ENCODE results near the gene C11orf52. TPM values are rescaled to one million over a fixed set of nuclear protein-coding genes. Genes with fewer than 3 reads are reported as not detected.
"Not testable (repeated sequence)": the region's sequence is repeated elsewhere in the genome, so short reads cannot be mapped to it uniquely, and the experiment has no call there.

Gene C11orf52
- total and polyA plus RNA-seq, 5 donors, result 2.2 to 5.5 (median 2.7) TPM

DNA sequence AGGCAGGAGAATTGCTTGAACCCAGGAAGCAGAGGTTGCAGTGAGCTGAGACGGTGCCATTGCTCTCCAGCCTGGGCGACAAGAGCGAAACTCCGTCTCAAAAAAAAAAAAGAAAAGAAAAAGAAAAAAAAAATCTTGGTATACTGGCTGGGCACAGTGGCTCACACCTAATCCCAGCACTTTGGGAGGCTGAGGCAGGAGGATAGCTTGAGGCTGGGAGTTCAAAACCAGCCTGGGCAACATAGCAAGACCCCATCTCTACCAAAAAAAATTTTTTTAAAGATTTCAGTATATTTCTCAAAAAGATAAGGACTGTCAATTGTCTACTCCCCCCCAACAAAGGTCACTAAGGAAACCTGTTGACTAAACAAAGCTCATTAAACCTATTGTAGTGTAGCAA lies 33.7 kb upstream of the C11orf52 start:
- H3K4me3 ChIP-seq (ENCODE audit: low read length); H3K4me1 ChIP-seq (ENCODE audit: control insufficient read depth, insufficient read depth, low read length); H3K27me3 ChIP-seq (ENCODE audit: control insufficient read depth, insufficient read depth); ATAC-seq; DNase-seq; H3K9me3 ChIP-seq (ENCODE audit: control insufficient read depth, low read length); H3K27ac ChIP-seq (ENCODE audit: low read length); intact Hi-C loops (cut with DNase I): not testable (repeated sequence)
- WGBS, result 69% methylated on average over 4 of the region's 4 CpGs

DNA sequence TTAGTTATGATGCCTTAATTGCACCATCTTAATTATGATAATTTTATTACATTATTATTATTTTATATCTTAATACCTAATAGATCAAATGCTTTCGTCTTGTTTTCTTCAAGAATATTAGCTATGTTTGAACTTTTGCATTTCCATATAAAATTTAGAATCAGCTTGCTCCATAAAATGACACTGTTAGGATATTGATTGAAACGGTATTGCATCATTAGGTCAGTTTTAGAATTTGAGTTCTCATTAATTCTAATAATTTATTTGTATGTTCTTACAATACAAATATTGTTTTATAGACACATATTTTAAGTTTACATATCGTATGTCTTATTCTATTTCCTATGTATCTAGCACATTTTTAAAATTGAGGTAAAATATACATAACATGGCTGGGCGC lies 32.7 kb upstream of the C11orf52 start:
- ATAC-seq (no peak), DNase-seq (no peak)
- no peak overlapping the region for H3K27ac ChIP-seq (ENCODE audit: low read length)
- H3K4me3 ChIP-seq (ENCODE audit: low read length), result no peak overlapping the region
- WGBS, result 92% methylated on average over 4 of the region's 4 CpGs
- intact Hi-C loops (cut with DNase I), result no loop called here
- H3K4me1 ChIP-seq (ENCODE audit: control insufficient read depth, insufficient read depth, low read length), result no peaks in the 10 kb centered on the region
- no peaks in the 10 kb centered on the region for H3K27me3 ChIP-seq (ENCODE audit: control insufficient read depth, insufficient read depth)
- no peaks in the 10 kb centered on the region for H3K9me3 ChIP-seq (ENCODE audit: control insufficient read depth, low read length)

DNA sequence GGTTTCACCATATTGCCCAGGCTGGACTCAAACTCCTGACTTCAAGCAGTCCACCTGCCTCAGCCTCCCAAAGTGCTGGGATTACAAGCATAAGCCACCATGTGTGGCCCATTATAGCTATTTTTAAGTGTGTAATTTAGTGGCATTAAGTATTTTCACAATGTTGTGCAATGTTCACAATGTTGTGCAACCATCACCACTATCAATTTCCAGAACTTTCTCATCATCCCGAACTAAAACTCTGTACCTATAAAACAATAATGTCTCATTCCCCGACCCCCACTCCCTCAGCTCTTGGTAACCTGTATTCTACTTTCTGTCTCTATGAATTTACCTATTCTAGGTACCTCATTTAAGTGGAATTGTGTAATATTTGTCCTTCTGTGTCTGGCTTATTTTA lies 31.9 kb upstream of the C11orf52 start:
- H3K27me3 ChIP-seq (ENCODE audit: control insufficient read depth, insufficient read depth), result no peaks in the 10 kb centered on the region
- no peaks in the 10 kb centered on the region for H3K4me1 ChIP-seq (ENCODE audit: control insufficient read depth, insufficient read depth, low read length)
- DNase-seq (no peak), ATAC-seq (no peak)
- no peak overlapping the region for H3K4me3 ChIP-seq (ENCODE audit: low read length)
- 91% methylated on average over 2 of the region's 2 CpGs for WGBS
- intact Hi-C loops (cut with DNase I), result no loop called here
- H3K9me3 ChIP-seq (ENCODE audit: control insufficient read depth, low read length), result no peaks in the 10 kb centered on the region
- H3K27ac ChIP-seq (ENCODE audit: low read length), result no peak overlapping the region

- H3K4me3 ChIP-seq (ENCODE audit: low read length), result no peak overlapping the region
- ATAC-seq (peak; percentile 62 to 69), DNase-seq (no peak)
- no peaks in the 10 kb centered on the region for H3K4me1 ChIP-seq (ENCODE audit: control insufficient read depth, insufficient read depth, low read length)
- H3K27me3 ChIP-seq (ENCODE audit: control insufficient read depth, insufficient read depth), result no peaks in the 10 kb centered on the region
- no peaks in the 10 kb centered on the region for H3K9me3 ChIP-seq (ENCODE audit: control insufficient read depth, low read length)
- WGBS, result 24% methylated on average over 2 of the region's 2 CpGs
- H3K27ac ChIP-seq (ENCODE audit: low read length), result no peak overlapping the region
- intact Hi-C loops (cut with DNase I), result no loop called here
These were observed 13.3 kb upstream of the C11orf52 start for GRCh38 chr11:111905411-111905810.

DNA sequence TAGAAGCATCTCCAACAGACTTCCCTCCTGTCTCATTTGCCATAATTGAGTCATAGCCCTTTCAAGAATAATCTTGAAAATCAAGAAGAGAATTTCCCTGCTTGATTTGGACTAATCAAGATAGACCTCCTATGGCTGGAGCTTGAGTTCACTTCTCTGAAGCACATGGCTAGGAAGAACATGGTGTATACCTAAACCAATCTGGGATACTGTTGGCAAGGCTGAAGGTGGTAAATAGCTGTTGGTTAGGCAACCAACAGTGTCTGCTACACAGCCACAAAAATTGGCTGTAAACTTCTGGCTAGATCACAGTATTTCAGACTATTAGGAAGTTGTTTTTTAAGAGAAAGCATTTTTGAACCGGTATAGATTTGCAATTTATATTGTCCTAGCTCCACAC lies 12.0 kb upstream of the C11orf52 start:
- intact Hi-C loops (cut with DNase I), result no loop called here
- H3K4me1 ChIP-seq (ENCODE audit: control insufficient read depth, insufficient read depth, low read length), result no peaks in the 10 kb centered on the region
- no peaks in the 10 kb centered on the region for H3K9me3 ChIP-seq (ENCODE audit: control insufficient read depth, low read length)
- no peaks in the 10 kb centered on the region for H3K27me3 ChIP-seq (ENCODE audit: control insufficient read depth, insufficient read depth)
- ATAC-seq (peak in 1 of 2 donors; percentile 11), DNase-seq (no peak)
- H3K4me3 ChIP-seq (ENCODE audit: low read length), result no peak overlapping the region
- H3K27ac ChIP-seq (ENCODE audit: low read length), result no peak overlapping the region
- WGBS, result 86% methylated on average over 1 of the region's 1 CpG

DNA sequence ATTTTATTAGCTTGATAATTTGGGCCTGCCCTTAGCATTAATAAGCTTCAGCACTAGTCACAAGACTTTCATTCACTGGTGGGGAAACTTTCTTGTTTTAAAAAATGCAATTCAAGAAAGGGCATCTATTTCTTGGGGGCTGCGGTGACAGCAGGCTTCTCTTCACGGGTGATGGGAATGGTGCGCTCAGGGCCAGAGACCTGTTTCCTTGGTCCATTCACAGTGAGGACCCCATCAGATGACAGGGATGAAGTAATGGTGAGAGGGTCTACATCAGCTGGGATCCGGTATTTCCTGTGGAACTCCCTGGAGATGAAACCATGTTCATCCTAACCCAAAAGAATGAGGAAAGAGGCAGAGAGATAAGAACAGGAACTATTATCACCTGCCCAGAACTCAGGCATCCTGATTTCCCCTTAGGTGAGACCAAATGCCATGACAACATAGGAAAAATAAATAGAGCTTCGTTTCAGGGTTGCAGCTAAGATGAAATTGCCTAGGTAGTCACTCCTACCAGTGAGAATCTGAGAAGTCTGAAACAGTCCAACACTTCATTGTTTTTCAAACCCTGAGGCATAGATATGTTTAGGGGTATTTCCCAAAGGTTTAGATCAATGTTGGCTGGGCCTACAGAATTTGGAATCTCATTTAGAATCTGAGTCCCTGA lies 9.9 kb upstream of the C11orf52 start:
- Histone ChIP-seq H3K27ac (ENCODE audit: low read length) (peak overlapping the region; percentile 57), H3K9me3 (ENCODE audit: control insufficient read depth, low read length) (no peaks in the 10 kb centered on the region), H3K4me3 (ENCODE audit: low read length) (peak overlapping the region; percentile 87), H3K4me1 (ENCODE audit: control insufficient read depth, insufficient read depth, low read length) (no peaks in the 10 kb centered on the region), H3K27me3 (ENCODE audit: control insufficient read depth, insufficient read depth) (no peaks in the 10 kb centered on the region)
- no peak for ATAC-seq
- WGBS, result 58% methylated on average over 5 of the region's 5 CpGs
- DNase-seq, result no peak
- intact Hi-C loops (cut with DNase I), result no loop called here

DNA sequence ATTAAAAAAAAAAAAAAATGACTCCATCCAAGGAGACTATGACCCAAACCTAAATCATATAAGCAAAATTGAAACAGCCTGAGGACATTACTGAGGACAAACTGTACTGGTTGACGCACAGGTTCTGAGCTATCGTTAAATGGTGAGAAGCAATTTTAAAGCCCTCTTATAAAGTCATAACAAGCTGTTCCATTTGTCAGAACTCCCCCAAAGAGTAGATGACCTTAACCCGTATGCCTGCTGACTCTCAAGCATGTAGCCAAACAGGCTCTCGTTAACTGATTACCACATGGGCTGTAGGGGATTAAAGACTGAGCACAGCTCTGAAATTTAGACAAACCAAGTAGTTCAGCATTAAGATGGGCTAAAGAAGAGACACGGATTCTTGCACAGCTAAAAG lies 9.3 kb upstream of the C11orf52 start:
- Histone ChIP-seq H3K9me3 (ENCODE audit: control insufficient read depth, low read length) (no peaks in the 10 kb centered on the region), H3K27me3 (ENCODE audit: control insufficient read depth, insufficient read depth) (no peaks in the 10 kb centered on the region), H3K4me3 (ENCODE audit: low read length) (peak overlapping the region; percentile 87), H3K4me1 (ENCODE audit: control insufficient read depth, insufficient read depth, low read length) (no peaks in the 10 kb centered on the region), H3K27ac (ENCODE audit: low read length) (peak overlapping the region; percentile 96)
- 50% methylated on average over 5 of the region's 5 CpGs for WGBS
- DNase-seq (no peak), ATAC-seq (no peak)
- intact Hi-C loops (cut with DNase I), result no loop called here

- peak in 2 of 3 donors; percentile 64 to 78 for DNase-seq
These were observed 7.8 kb upstream of the C11orf52 start for GRCh38 chr11:111910676-111911562.

DNA sequence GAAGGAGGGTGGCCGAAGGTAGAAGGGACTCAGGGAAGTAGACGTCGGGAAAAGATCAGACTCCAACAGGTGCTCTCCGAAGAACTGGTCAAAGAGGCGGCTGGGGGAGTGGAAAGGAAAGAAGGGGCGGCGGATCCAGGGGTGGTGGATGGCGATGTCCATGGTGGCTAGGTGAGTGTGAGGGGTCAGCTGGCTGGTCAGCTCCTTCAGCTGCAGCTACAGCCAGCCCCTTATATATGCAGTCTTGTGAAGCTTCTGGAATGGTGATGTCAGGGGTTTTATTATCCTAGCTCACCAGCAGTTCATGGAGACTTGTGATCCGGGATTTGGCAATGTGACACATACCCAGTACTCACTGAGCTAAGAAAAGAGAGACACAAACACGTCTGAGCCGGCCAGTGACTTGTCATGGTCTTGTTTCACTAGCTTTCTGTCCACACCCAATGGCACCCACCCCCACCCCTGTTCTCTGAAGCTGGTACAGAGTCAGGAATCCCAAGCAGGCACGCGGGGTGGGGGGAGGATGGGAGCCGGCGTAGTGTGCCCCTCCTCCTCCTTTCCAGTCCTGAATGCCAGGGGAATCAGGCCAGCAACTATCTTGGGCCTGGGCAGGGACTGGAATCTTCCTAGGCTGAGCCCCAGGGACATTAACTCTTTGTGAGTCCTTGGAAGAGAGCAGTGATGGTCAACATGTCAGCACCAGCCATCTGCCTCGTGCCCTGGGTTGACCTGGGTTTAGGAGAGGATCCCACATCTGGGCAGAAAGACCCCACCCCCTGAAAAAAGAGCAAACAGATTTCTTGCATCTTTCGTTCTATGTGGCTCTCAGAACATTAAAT lies 6.9 kb upstream of the C11orf52 start, which contains the start of gene CRYAB:
Gene CRYAB, minus strand, starts transcription at position 208 of the 839 bp plus-strand sequence. Its CDS starts 46 bp downstream, at position 162.
- WGBS, result 23% methylated on average over 17 of the region's 17 CpGs
- H3K9me3 ChIP-seq (ENCODE audit: control insufficient read depth, low read length), result no peaks in the 10 kb centered on the region
- H3K27me3 ChIP-seq (ENCODE audit: control insufficient read depth, insufficient read depth), result no peaks in the 10 kb centered on the region
- H3K4me1 ChIP-seq (ENCODE audit: control insufficient read depth, insufficient read depth, low read length), result no peaks in the 10 kb centered on the region
- DNase-seq (peak; percentile 91 to 96 (median 95)), ATAC-seq (peak; percentile 85 to 87)
- H3K4me3 ChIP-seq (ENCODE audit: low read length), result peak within 1 kb of the TSS; percentile 87
- peak within 1 kb of the TSS; percentile 96 for H3K27ac ChIP-seq (ENCODE audit: low read length)
- intact Hi-C loops (cut with DNase I), result loop anchor here in 1 of 4 donors (5.0 kb wide), 1 partner anchor 34 kb away; the partner anchor contains the start of genes CFAP68 and FDXACB1

More at GRCh38 chr11:111910676-111911562, 7.8 kb upstream of the C11orf52 start:
- Histone ChIP-seq H3K4me1 (ENCODE audit: control insufficient read depth, insufficient read depth, low read length) (no peaks in the 10 kb centered on the region), H3K27me3 (ENCODE audit: control insufficient read depth, insufficient read depth) (no peaks in the 10 kb centered on the region), H3K27ac (ENCODE audit: low read length) (peak overlapping the region; percentile 96), H3K9me3 (ENCODE audit: control insufficient read depth, low read length) (no peaks in the 10 kb centered on the region), H3K4me3 (ENCODE audit: low read length) (peak overlapping the region; percentile 87)
- WGBS, result 35% methylated on average over 9 of the region's 9 CpGs
- peak; percentile 8 to 34 for ATAC-seq
- intact Hi-C loops (cut with DNase I), result loop anchor here in 1 of 4 donors (5.0 kb wide), 1 partner anchor 34 kb away; the partner anchor contains the start of genes CFAP68 and FDXACB1

- WGBS, result 4% methylated on average over 26 of the region's 26 CpGs
- Histone ChIP-seq H3K4me3 (ENCODE audit: low read length) (peak within 1 kb of the TSS; percentile 87), H3K9me3 (ENCODE audit: control insufficient read depth, low read length) (no peaks in the 10 kb centered on the region), H3K4me1 (ENCODE audit: control insufficient read depth, insufficient read depth, low read length) (no peaks in the 10 kb centered on the region), H3K27me3 (ENCODE audit: control insufficient read depth, insufficient read depth) (no peaks in the 10 kb centered on the region), H3K27ac (ENCODE audit: low read length) (peak within 1 kb of the TSS; percentile 100)
- ATAC-seq, result peak; percentile 23 to 38
- DNase-seq, result peak; percentile 60 to 89 (median 84)
- intact Hi-C loops (cut with DNase I), result loop anchor here in 1 of 4 donors (5.0 kb wide), 1 partner anchor 35 kb away; the partner anchor contains the start of genes CFAP68 and FDXACB1
These were observed 6.2 kb upstream of the C11orf52 start, which contains the start of gene HSPB2 for GRCh38 chr11:111912535-111912934. Gene HSPB2 (plus strand): TSS chr11:111912734. CDS start chr11:111912830, 96 bp downstream.

Data from right cardiac atrium (tissue), 5 donors.